ENCODE measurements around the gene MUSTN1. TPM values are rescaled to one million over a fixed set of nuclear protein-coding genes. Genes with fewer than 3 reads are reported as not detected.

The MUSTN1 gene
- total and polyA plus RNA-seq, 2 of the 13 experiments (the other 11 are each of a cell fraction or from before 2014, with no cell fraction given), result 0.84 to 1.4 TPM

- TF ChIP-seq PRDM15 (CRISPR knock-in tag; IDR thresholded peaks at IDR 0.05) (no peak), NR2F1 (CRISPR knock-in tag; IDR thresholded peaks at IDR 0.05) (peak; percentile 93 to 96), ZMYM4 (CRISPR knock-in tag; IDR thresholded peaks at IDR 0.05) (peak; percentile 63; the same call in 1 of the 2 replicates), ZFP36L2 (CRISPR knock-in tag; IDR thresholded peaks at IDR 0.05) (no peak), ARNT2 (CRISPR knock-in tag; IDR thresholded peaks at IDR 0.05; ENCODE audit: low read depth) (no peak), DMTF1 (CRISPR knock-in tag; IDR thresholded peaks at IDR 0.05) (no peak), GATA4 (IDR thresholded peaks at IDR 0.05; ENCODE audit: borderline replicate concordance, low read depth) (no peak), KIAA2018 (CRISPR knock-in tag; IDR thresholded peaks at IDR 0.05; ENCODE audit: borderline replicate concordance) (no peak), PAWR (CRISPR knock-in tag; IDR thresholded peaks at IDR 0.05; ENCODE audit: borderline replicate concordance) (no peak), KLF6 (CRISPR knock-in tag; IDR thresholded peaks at IDR 0.05) (no peak; the same call in 1 of the 2 replicates), EEA1 (CRISPR knock-in tag; IDR thresholded peaks at IDR 0.05; ENCODE audit: borderline replicate concordance) (peak; percentile 67; the same call in 1 of the 2 replicates), ZNF556 (CRISPR knock-in tag; IDR thresholded peaks at IDR 0.05; ENCODE audit: borderline replicate concordance) (no peak), ZSCAN21 (CRISPR knock-in tag; IDR thresholded peaks at IDR 0.05; ENCODE audit: borderline replicate concordance) (peak; percentile 59; the same call in 1 of the 2 replicates), ZNF3 (CRISPR knock-in tag; IDR thresholded peaks at IDR 0.05) (no peak), FOXC1 (CRISPR knock-in tag; IDR thresholded peaks at IDR 0.05; ENCODE audit: borderline replicate concordance) (no peak)
Measured at GRCh38 chr3:52794612-52795099, 40.2 kb downstream of the MUSTN1 start, which contains the start of gene ITIH3 (continued).
